AG04450 (cell line): ENCODE measurements around the gene TBC1D14. TPM values are rescaled to one million over a fixed set of nuclear protein-coding genes. Genes with fewer than 3 reads are reported as not detected.

Experiments
- CTCF ChIA-PET: fragments of 300-600, 350-600 bp; formaldehyde crosslinking; extraction: SDS; loops from one replicate; lab custom pipeline; 2022; ENCODE audit warnings: antibody characterized with exemption, inconsistent platforms; lab: Charles Lee
- POLR2A ChIA-PET: fragments of 350-600 bp; formaldehyde crosslinking; extraction: SDS; loops from one replicate; lab custom pipeline; 2021; ENCODE audit warnings: antibody characterized with exemption, inconsistent platforms; lab: Yijun Ruan, JAX
- DNase-seq: peaks from one replicate; pipeline ENCODE4 v3.0.0-alpha.2; 2011; ENCODE audit warnings: low read depth, low spot score
- H3K27ac ChIP-seq: one replicate; pipeline ENCODE4 v1.5.1; 2012; ENCODE audit warnings: low read depth, low read length, control low read depth
- H3K27me3 ChIP-seq: one replicate; pipeline ENCODE4 v1.6.0; 2012; ENCODE audit warnings: low read length; ENCODE audit not compliant: control insufficient read depth, insufficient read depth
- H3K4me3 ChIP-seq: 2 replicates; pipeline ENCODE4 v1.5.1; 2011; ENCODE audit warnings: mild to moderate bottlenecking, low read depth, low read length, control low read depth
- H3K9me3 ChIP-seq: 2 replicates; pipeline ENCODE4 v1.5.1; 2012; ENCODE audit warnings: low read length; ENCODE audit not compliant: control insufficient read depth, insufficient read depth
- CTCF ChIP-seq: IDR thresholded peaks from 2 replicates; pipeline ENCODE4 v1.5.1; 2011; ENCODE audit warnings: low read depth, low read length, control low read depth, inconsistent platforms
- polyA plus RNA-seq: library from polyadenylated mRNA; depleted of rRNA; stranded (reverse); fragments of >200 nt; gene quantifications from 2 replicates; pipeline ENCODE4 v1.2.3, GENCODE V29; 2011

The TBC1D14 gene
- polyA plus RNA-seq, 1 experiment, result 46.3 TPM

- POLR2A ChIA-PET, result interaction anchor here (0.6 to 1.8 kb wide), 5 partner anchors 17 to 94 kb away, joined by 4 to 12 read pairs (median 4); partner anchors contain the start of gene TBC1D14
- Histone ChIP-seq H3K27me3 (no peaks in the 10 kb centered on the region), H3K9me3 (peaks cover 31% of the 10 kb centered on the region), H3K4me3 (no peak overlapping the region), H3K27ac (peak overlapping the region; percentile 96)
- CTCF ChIA-PET, result interaction anchor here (0.6 to 0.9 kb wide), 2 partner anchors 17 to 175 kb away, joined by 3 to 4 read pairs; no protein-coding TSS in a partner anchor
- DNase-seq, result no peak
- no peak for TF ChIP-seq CTCF
These were observed 17.3 kb upstream of the TBC1D14 start for GRCh38 chr4:6892190-6892908.

- ChIA-PET POLR2A (interaction anchor here (0.6 to 1.8 kb wide), 4 partner anchors 16 to 55 kb away, joined by 4 to 12 read pairs (median 4); partner anchors contain the start of gene TBC1D14), CTCF (interaction anchor here (0.6 to 1.2 kb wide), 5 partner anchors 16 to 175 kb away, joined by 3 to 5 read pairs (median 5); no protein-coding TSS in a partner anchor)
- TF ChIP-seq CTCF, result no peak
- H3K9me3 ChIP-seq, result peaks cover 31% of the 10 kb centered on the region
- no peak overlapping the region for H3K4me3 ChIP-seq
- H3K27ac ChIP-seq, result peak overlapping the region; percentile 96
- H3K27me3 ChIP-seq, result no peaks in the 10 kb centered on the region
- DNase-seq, result no peak
These were observed 16.8 kb upstream of the TBC1D14 start for GRCh38 chr4:6892909-6893202.

- CTCF ChIA-PET, result interaction anchor here (1.0 to 2.1 kb wide), 4 partner anchors 15 to 173 kb away, joined by 5 read pairs; no protein-coding TSS in a partner anchor
- Histone ChIP-seq H3K27ac (peak overlapping the region; percentile 96), H3K27me3 (no peaks in the 10 kb centered on the region), H3K9me3 (peaks cover 25% of the 10 kb centered on the region), H3K4me3 (no peak overlapping the region)
- peak; percentile 55 for DNase-seq
- no peak for TF ChIP-seq CTCF
- POLR2A ChIA-PET, result interaction anchor here (1.1 to 1.8 kb wide), 2 partner anchors 16 to 49 kb away, joined by 5 to 12 read pairs; partner anchors contain the start of gene TBC1D14
These were observed 16.1 kb upstream of the TBC1D14 start for GRCh38 chr4:6893449-6894085.

GRCh38 chr4:6894086-6894478, 15.5 kb upstream of the TBC1D14 start:
- DNase-seq, result no peak
- H3K27ac ChIP-seq, result peak overlapping the region; percentile 47
- peaks cover 20% of the 10 kb centered on the region for H3K9me3 ChIP-seq
- H3K27me3 ChIP-seq, result no peaks in the 10 kb centered on the region
- CTCF ChIA-PET, result interaction anchor here (1.2 to 2.1 kb wide), 2 partner anchors 20 to 174 kb away, joined by 5 read pairs; no protein-coding TSS in a partner anchor
- no peak for TF ChIP-seq CTCF
- POLR2A ChIA-PET, result interaction anchor here (1.1 to 1.8 kb wide), 2 partner anchors 15 to 49 kb away, joined by 5 to 12 read pairs; partner anchors contain the start of gene TBC1D14
- H3K4me3 ChIP-seq, result no peak overlapping the region
